Measurements from ENCODE around the gene TBC1D12.

TBC1D12 gene

DNA sequence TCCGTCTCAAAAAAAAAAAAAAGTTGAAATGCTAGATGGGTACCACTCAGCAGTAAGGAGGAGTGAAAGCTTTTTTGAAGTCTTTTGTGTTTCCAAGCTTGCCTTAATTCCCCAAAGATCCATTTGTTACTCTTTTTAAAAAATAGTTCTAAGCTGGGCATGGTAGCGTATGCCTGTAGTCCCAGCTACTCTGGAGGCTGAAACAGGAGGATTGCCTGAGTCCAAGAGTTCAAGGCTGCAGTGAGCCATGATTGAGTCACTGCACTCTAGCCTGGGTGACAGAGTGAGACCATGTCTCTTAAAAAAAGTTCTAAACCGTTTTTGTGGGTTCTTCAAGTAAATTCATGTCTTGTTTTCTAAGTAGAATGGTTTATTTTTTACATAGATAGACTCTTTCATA lies 5.3 kb downstream of the TBC1D12 start:
- DNase-seq (ENCODE audit: low read depth, low spot score): no peak

DNA sequence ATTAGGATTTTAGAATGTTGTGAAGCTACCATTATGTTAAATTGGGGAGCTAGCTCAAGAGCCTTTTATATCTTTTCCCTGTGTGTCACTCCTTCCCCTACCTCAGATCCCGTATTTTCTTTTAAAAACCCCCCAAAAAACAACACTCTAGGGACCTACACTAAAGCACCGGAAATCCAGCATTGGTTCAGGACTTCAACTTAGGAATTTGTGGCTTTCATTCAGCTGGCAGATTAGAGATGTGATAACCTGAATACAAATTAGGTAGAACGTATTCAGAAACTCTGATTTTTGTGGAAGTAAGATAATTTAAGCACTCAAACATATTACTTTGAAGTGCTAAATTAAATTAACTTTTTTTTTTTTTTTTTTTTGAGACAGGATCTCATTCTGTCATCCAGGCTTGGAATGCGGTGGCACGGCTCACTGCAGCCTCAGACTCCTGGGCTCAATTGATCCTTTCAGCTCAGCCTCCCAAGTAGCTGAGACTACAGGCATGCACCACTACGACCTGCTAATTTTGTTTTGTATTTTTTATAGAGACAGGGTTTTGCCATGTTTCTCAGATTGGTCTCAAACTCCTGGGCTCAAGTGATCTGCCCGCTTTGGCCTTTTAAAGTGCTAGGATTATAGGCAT lies 6.8 kb downstream of the TBC1D12 start:
- no peak for DNase-seq (ENCODE audit: low read depth, low spot score)

DNA sequence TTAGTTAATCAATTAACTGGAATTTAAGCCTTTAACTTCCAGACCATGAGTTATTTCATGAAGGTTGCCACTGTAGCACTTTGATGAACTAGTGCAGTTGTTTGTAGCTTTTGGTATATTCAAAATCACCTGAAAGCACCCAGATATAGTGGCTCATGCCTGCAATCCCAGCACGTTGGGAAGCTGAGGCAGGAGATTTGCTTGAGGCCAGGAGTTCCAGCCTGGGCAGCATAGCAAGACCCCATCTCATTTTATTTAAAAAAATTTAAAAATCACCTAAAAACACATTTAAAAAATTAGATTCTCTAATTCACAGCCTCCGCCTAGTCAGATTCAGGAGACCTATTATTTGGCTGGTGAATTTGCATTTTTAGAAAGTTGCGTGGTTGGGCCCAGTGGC lies 9.0 kb downstream of the TBC1D12 start:
- DNase-seq (ENCODE audit: low read depth, low spot score): no peak

DNA sequence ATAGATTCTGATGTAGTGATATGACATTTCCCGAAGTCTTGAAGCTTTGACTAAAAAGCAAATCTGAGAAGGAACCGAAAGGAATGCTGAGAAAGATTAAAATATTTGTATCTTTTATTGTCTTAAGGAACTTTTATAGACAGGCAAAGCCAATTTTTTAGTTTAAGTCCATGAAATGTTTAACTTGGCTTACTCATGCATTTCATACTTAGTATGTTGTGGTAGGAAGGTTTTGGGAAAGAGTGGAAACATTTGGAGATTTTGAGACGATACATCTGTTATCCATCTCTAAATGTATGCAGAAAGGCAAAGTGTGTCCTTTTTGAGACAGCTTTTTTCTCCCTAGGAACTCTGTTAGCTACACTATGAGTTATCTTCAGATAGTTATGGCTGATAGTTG lies 10.1 kb downstream of the TBC1D12 start:
- DNase-seq (ENCODE audit: low read depth, low spot score): no peak

DNA sequence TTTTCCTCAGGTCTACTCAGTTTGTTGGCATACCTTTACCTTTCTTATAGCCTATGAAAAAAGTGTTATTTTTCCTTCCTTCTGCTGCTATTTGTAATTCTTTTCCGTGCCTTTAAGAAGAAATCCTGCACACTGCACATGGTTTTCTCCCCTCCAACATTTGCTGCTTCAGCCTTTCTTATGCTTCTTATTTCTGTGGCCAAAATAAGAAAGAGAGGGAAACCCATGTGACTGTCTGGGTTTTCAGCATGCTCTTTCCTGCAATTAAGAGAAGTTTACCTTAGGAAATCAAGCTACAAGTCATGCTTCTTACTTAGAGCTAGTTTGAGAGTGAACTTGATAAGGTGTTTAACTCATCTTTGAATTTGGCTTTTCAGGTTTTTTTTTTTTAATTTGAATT lies 11.0 kb downstream of the TBC1D12 start:
- DNase-seq (ENCODE audit: low read depth, low spot score): no peak

DNA sequence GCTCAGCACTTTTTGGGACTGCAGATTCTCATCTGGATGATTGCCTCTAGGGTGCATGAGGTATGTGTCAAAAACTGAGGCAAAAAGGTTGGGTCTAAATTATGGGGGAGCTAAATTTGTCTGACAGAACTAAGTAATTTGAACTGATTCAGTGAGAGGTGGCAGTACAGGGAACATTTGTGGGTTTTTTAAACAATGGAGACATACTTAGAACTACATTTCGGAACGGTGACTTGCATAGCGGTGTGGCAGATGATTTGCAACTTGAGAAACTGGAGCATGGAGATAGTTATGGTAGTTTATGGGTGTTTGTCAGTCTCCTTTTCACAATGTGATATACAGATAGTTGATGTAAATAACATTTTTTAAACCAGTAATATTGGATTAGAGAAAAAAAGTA lies 14.6 kb downstream of the TBC1D12 start:
- DNase-seq (ENCODE audit: low read depth, low spot score): no peak

DNA sequence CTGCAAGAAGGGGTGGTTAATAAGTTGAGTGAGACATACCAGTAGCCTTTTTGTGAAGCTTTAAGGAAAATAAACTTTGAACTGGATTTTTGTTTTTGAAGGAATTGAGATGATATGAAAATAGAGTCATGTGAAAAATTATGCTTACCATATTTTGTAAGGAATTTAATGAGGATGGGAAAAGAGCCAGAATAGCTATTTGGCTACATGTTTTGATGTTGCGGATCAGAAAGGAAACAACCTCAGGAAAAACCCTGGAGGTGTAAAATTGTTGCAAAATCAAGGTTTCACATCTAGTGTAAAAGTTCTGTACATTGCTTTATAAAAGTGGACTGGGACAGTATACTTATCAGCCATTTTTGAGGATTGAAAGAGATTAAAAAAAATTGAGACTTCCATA lies 15.0 kb downstream of the TBC1D12 start:
- no peak for DNase-seq (ENCODE audit: low read depth, low spot score)

DNA sequence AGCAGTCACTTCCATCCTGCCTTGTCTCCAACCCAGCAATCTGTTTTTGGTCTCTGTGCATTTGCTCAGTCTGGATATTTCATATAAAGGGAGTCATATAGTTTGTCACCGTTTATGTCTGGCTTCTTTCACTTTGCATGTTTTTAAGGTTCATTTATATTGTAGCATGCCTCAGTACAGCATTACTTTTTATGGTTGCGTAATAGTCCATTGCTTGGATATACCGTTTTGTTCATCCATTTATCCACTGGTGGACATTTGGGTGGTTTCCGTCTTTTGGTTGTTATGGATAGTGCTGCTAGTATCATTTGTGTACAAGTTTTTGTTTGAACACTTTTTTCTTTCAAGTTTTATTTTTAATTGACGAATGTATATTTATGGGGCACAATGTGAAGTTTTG lies 18.2 kb downstream of the TBC1D12 start:
- no peak for DNase-seq (ENCODE audit: low read depth, low spot score)

DNA sequence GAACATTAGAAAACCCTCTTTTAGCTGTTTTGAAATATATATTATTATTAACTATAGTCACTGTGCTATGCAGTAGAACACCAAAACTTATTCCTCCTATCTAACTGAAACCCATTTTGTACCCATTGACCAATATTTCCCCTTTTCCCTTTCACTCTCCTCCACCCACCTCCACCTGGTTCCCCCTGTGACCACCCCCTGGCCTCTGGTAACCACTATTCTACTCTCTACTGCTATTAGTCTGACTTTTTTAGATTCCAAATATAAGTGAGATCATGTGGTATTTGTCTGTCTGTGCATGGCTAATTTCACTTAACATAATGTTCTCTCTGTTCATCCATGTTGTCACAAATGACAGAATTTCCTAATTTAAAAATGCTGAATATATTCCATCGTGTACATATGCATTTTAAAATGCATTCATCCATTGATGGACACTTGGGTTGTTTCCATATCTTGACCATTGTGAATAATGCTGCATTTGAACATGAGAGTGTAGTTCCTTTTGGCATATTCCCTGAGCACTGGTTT lies 18.7 kb downstream of the TBC1D12 start:
- DNase-seq (ENCODE audit: low read depth, low spot score): no peak

DNA sequence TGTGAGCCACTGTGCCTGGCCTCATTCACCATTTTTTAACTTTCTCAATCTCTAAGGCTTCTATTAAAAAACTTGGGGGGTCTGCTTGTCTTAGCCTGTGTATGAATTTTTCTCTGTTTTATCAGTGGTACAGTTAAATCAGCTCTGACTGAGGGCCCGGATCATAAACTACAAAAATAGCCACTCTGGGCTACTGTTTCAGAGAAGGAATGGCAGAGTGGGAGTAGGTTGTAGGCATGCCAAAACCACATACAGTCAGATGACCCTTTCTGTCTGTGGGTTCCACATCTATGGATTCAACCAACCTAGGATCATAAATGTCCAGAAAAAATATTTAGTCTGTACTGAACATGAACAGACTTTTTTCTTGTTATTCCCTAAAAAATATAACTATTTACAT lies 21.3 kb downstream of the TBC1D12 start:
- no peak for DNase-seq (ENCODE audit: low read depth, low spot score)

DNA sequence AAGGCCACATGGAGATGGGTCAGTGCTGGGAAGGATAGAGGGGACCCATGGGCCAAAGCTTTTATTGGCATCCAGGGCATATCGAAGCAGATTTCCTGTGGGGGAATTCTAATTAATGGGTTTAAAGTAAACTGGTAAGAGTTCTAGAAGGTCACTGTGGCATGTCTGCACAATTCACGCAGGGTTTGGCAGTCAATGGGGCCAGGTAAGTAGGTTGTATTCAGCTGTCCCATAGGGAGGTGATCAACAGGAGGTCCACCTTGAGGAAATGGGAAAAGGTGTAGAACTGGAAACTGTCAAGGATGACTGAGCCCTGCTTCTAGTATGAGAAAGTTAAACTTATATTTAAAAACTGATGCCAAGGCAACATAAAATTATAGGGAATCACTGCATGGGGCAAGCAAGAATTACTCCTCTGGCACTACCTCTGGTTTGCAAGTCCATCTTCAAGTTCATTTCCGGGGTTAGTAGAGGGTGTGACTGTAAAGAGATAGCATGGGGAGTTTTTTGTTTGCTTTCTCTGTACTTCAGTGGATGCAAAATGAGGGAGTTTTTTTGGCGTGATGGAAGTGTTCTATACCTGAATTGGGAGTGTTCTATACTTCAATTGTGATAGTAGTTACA lies 22.5 kb downstream of the TBC1D12 start:
- no peak for DNase-seq (ENCODE audit: low read depth, low spot score)

DNA sequence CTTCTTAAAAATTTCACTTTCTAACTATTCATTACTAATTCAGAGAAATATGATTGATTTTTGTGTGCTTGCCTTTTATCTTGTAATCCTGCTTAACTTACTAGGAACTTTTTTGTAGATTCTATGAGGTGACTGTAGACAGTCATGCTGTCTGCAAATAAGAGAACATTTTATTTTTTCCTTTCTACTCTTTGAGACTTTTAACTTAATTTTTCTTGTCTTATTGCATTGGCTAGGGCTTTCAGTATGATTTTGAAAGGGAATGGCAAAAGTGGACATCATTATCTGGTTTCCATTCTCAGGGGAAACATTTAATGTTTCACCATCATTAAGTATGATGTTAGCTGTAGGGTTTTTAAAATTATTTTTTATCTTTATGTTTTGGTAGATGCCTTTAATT lies 23.6 kb downstream of the TBC1D12 start:
- DNase-seq (ENCODE audit: low read depth, low spot score): no peak

DNA sequence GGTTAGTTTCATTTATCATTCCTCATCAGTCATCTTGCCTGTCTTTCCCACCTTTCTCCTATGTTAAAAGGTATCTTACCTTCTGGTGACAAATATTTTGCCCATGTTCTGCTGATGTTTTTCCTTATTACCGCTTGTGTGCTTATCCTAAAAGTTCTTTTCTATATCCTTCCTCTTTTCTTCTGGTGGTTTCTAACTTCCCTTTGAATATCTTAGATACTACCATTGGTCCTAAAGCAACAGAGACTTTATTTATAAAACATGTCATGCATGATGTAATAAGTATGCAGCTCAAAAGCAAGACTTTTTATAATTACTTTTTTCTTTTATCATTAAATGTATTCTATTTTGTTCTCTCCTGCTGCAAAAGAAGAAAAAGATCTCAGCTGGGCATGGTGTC lies 24.8 kb downstream of the TBC1D12 start:
- no peak for DNase-seq (ENCODE audit: low read depth, low spot score)

DNA sequence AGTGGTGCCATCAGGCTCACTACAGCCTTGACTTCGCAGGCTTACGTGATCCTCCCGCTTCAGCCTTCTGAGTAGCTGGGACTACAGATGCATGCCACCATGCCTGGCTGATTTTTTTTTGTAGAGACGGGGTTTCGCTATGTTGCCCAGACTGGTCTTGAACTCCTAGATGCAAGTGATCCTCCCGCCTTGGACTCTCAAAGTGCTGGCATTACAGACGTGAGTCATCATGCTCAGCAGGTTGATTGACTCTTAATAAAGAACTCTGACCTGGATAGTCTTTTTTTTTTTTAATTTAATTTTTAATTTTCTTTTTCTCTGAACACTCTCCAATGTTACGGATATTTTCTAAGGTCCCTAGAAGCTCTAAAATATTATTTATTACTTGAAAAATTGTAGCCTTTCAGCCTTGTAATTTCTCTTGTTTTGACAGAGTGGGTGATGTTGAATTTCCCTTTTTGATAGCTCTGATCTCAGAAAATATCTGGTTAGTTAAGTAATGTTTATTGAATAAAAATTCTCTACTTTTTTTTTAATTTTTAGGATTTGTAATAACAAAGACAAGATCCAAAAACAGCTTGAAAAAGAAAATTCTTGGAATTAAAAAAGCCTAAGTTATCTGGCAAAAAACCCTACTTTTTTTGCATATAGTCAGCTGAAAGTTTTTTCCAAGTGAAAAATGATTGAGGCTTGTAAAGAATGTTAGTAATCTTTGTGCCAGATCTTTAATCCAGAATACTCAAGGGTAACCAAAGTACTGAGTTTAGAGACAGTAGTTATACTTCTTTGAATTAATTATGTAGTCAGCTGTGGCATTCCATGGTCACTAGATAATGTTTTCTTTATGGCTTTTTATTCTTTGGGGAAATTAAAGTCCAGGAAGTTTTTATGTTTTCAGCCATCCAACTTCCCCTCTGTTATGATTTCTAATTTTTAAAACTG lies 26.7 kb downstream of the TBC1D12 start:
- DNase-seq (ENCODE audit: low read depth, low spot score): no peak

DNA sequence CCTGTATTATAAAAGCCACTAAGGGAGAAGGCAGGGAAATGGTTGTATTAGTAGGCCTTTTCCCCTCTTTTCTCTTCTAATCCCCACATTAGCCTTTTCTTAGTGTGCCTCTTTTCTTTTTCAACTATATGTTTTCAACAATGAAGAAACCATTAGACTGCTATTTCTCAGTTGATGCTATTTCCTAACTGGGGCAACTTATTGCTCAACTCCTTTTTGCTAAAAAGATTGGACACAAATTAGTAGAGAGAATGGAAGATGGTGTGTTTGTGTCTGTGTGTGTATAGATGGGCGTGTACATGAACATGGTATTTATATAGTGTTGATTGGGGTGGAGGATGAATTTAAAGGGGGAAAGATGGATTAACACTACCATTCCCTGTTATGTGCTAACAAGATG lies 28.4 kb downstream of the TBC1D12 start:
- no peak for DNase-seq (ENCODE audit: low read depth, low spot score)

DNA sequence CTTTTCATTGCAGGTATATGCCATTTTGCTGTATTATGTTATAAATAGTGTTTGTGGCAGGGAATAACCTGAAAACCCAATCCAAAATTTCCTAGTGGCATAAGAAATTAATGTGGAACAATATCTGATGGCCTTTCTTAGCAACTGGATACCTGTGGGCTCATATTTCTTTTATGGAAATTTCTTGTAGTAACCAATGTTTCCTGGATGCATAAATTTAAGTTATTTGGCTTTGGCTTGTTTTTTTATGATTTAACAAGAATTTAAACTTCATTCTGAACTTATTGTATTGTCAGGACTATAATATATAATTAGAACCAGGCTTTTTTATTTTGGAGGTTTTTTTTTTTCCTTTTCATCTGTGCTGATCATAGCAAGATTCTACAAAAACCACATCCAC lies 30.1 kb downstream of the TBC1D12 start:
- DNase-seq (ENCODE audit: low read depth, low spot score): no peak

DNA sequence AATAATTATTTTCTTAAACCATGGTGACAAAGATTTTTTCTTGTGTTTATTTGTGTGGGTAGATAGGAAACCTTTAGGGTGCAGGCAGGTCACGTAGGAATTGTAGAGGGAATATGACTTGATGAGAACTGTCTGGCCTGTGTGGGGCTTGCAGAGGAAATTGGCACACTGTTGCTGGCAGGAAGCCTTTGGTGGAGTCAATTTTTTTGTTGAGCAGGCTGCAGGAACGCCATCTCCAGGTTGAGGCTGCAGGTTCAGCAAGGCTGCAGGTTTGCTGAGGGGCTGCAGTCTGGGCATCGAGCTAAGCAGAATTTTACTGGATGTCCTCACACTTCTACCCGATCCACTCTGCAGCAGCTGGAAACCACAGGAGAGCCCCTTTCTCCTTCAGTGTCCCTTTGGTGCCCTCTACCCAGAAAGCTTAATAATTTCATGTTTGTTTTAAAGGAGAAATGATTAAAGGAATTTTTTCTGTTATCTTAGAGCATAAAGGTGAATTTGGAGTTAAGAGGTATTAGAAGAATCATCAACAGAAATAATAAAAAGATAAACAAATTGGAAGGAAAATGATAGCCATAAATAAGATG lies 37.0 kb downstream of the TBC1D12 start:
- DNase-seq (ENCODE audit: low read depth, low spot score): no peak

DNA sequence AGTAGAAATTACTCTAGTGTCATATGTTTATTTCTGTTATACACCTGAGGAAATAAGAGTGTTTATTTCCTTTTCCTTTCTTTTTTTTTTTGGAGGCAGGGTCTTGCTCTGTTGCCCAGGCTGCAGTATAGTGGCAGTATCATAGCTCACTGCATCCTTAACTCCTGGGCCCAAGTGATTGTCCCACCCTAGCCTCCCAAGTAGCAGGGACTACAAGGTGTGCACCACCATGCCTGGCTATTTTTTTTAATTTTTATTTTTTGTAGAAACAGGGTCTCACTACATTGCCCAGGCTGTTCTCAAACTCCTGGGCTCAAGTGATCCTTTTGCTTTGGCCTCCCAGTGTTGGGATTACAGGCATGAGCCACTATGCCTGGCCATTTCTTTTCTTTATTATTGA lies 37.8 kb downstream of the TBC1D12 start:
- no peak for DNase-seq (ENCODE audit: low read depth, low spot score)

DNA sequence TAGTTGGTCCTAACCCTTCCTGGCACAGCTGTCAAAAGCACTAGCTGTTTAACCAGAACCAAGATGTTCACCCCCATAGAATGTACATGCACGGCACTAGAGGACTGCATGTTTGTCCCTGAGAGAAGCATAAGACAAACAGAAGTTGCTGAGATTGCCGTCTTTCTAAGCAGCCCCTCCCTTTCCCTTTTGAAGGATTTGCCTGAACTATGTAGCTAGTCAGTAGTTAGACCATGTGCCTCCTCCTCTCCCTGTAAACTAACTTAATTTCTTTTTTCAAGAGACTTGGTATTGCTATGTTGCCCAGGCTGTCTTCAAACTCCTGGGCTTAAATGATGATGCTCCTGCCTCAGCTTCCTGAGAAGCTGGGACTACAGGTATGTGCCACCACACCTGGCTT lies 40.7 kb downstream of the TBC1D12 start:
- DNase-seq (ENCODE audit: low read depth, low spot score): no peak

DNA sequence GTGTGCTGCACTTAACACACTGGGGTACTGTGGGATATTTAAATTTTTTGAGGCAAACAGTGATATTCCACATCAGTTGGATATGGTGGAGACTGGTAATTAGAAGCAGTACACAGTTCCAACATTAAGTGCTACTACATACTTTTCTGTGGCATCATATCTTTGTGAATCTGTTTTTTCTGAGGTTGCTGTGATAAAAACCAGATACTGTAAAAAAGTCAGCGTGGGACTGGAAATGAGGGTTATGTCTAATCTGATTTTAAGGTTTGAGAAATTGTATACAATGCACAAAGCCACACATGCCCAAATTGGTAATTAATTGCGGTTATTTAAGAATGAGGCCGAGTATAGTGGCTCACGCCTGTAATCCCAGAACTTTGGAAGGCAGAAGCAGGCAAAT lies 41.2 kb downstream of the TBC1D12 start:
- no peak for DNase-seq (ENCODE audit: low read depth, low spot score)

DNA sequence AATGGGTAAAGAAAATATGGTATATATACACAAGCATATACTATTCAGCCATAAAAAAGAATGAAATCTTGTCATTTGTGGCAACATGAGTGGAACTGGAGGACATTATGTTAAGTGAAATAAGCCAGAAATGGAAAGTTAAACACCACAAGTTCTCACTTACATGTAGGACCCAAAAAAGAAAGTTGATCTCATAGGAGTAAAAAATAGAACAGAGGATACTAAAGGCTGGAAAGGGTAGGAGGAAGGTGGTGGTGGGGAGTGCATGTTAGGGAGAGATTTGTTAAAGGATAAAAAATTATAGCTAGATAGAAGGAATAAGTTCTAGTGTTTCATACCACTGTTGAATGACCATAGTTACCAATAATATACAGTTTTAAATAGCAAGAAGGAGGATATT lies 48.4 kb downstream of the TBC1D12 start:
- DNase-seq (ENCODE audit: low read depth, low spot score): no peak

DNA sequence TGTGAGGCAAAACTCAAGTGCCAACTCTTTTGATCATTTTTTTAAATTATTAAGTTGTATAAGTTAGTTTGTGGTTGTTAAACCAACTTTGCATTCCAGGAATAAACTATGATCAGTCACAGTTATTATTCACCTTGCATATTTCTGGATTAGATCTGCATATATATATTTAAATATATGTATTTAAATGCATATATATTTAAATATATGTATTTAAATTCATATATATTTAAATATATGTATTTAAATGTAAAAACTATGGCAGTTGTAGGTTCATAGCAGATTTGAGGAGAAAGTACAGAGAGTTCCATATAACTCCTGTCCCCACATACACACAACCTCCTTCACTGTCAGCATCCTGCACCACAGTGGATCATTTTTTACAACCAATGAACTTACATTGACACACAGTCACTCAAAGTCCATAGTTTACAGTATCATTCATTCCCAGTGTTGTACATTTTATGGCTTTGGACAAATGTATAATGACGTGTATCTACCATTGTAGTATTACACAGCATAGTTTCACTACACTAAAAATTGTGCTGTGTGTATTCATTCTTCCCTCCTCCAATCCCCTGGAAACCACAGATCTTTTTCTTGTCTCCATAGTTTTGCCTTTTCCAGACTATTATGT lies 49.7 kb downstream of the TBC1D12 start:
- no peak for DNase-seq (ENCODE audit: low read depth, low spot score)

All from activated naive CD8-positive, alpha-beta T cell treated with anti-CD3 and anti-CD28 coated beads, Interleukin-2, amount 50 U/mL, for 16 hours (primary cell).